Effector memory CD8-positive, alpha-beta T cell (primary cell): Measurements from ENCODE around the gene AFF3.
A peak's percentile ranks its signal among the peaks of the same experiment; 100 is the strongest.

Experiments
- ATAC-seq: fragments of 150-1000 bp; cut with Tn5 transposase; replicated peaks from 2 replicates; pipeline ENCODE4 v1.10.0; 2021; ENCODE audit warnings: mild to moderate bottlenecking, moderate library complexity
- DNase-seq, 3 experiments: peaks; one replicate each; pipeline ENCODE4 v3.0.0; 2021
- H3K27ac Mint-ChIP-seq, 2 donors: one replicate each; pipeline ENCODE4 v1.8.0; 2022; ENCODE audit warnings: mild to moderate bottlenecking in 2 of 2, mixed read lengths in 2 of 2, moderate library complexity in 2 of 2
- H3K27me3 Mint-ChIP-seq, 2 donors: one replicate each; pipeline ENCODE4 v1.8.0; 2022; ENCODE audit warnings: mixed read lengths in 2 of 2
- H3K36me3 Mint-ChIP-seq: one replicate; pipeline ENCODE4 v1.8.0; 2022; ENCODE audit warnings: mild to moderate bottlenecking, moderate library complexity, mixed read lengths; ENCODE audit not compliant: insufficient read depth
- H3K4me1 Mint-ChIP-seq, 2 donors: one replicate each; pipeline ENCODE4 v1.8.0; 2022; ENCODE audit warnings: low read depth in 2 of 2, mixed read lengths in 2 of 2
- H3K4me3 Mint-ChIP-seq, 2 donors: one replicate each; pipeline ENCODE4 v1.8.0; 2022; ENCODE audit warnings: mild to moderate bottlenecking in 2 of 2, mixed read lengths in 2 of 2, moderate library complexity in 2 of 2
- H3K9me3 Mint-ChIP-seq, 2 donors: one replicate each; pipeline ENCODE4 v1.8.0; 2022; ENCODE audit warnings: mixed read lengths in 2 of 2

Gene AFF3

GRCh38 chr2:99595373-99595772 is 547.0 kb downstream of the AFF3 start:
- Mint-ChIP-seq H3K9me3 (no peaks in the 10 kb centered on the region), H3K27ac (no peak overlapping the region), H3K4me3 (no peak overlapping the region), H3K36me3 (no peaks in the 10 kb centered on the region), H3K4me1 (no peaks in the 10 kb centered on the region), H3K27me3 (peaks cover 7 to 17% of the 10 kb centered on the region in 2 donors)
- ATAC-seq: no peak
- no peak for DNase-seq

DNA sequence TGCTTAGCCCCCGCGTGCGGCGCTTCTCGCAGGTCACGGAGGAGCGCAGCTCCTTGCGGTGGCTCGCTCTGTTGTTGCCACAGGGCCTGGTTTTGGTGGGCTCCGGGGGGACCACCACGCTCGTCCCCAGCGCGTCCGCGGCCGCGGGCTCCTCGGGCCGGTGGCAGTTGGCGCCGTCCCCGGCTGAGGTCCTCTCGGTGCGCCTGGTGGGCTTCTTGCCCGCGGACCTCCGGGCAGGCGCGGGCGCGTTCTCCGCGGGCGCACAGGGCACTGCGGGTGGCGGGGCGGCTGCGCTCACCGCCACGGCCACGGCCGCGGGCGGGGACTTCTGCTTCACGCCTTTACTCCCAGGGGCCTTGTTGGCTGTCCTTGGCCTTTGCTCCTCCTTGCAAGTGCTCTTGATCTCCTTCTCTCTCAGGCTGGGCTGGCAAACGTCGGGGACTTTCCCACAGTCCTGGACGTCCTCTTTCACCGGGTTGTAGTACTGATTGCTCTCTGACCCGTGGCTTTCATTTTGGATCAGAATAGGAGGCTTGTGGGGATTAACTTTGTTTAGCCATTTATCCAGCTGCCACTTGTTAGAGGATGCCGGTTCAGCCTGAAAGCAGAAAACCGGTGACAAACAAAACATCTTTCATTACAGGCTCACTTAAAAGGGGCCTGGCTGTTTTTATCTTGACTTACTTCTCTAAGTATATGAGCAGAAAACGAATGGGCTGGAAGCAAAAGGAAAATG is 548.5 kb downstream of the AFF3 start:
- ATAC-seq (no peak), DNase-seq (no peak)
- no peaks in the 10 kb centered on the region for H3K4me1 Mint-ChIP-seq
- H3K27me3 Mint-ChIP-seq: peaks cover 0 to 12% of the 10 kb centered on the region in 2 donors
- H3K9me3 Mint-ChIP-seq: no peaks in the 10 kb centered on the region
- H3K4me3 Mint-ChIP-seq: no peak overlapping the region
- H3K36me3 Mint-ChIP-seq: no peaks in the 10 kb centered on the region
- no peak overlapping the region for H3K27ac Mint-ChIP-seq

GRCh38 chr2:99576775-99577174 is 565.6 kb downstream of the AFF3 start:
- no peak overlapping the region for H3K27ac Mint-ChIP-seq
- H3K4me1 Mint-ChIP-seq: no peaks in the 10 kb centered on the region
- no peaks in the 10 kb centered on the region for H3K9me3 Mint-ChIP-seq
- H3K27me3 Mint-ChIP-seq: peaks cover 10% of the 10 kb centered on the region in 2 donors
- DNase-seq (no peak), ATAC-seq (no peak)
- H3K4me3 Mint-ChIP-seq: no peak overlapping the region
- H3K36me3 Mint-ChIP-seq: peaks cover 8% of the 10 kb centered on the region

DNA sequence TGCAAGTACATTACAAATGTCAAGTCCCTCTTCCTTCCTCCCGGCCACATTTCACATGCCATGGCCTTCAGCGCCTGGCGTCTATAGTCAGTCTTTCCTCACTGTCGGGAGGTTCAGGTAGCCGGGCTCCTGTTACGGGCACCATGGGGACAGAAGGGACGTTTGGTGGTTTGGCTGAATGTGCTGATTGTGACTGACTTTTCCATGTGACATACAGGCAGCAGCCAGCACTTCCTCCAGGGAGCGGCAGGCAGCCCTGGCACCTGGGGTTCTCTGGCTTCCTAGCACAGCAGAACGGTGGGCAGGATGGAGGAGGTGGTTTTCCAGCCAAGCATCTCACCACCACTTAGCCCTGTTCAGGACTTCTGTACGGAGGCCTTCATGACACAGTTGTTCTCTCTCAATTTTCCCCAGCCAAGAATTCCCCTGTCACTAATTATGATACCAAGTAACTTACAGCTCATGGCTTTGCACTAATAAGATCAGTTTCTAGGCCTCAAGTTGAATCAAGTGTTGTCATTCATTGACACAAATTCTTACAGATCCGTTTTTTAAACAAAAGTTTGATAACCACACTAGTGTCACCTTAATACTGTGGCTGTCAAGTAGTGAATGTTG is 568.6 kb downstream of the AFF3 start:
- no peaks in the 10 kb centered on the region for H3K4me1 Mint-ChIP-seq
- no peaks in the 10 kb centered on the region for H3K9me3 Mint-ChIP-seq
- peaks cover 8% of the 10 kb centered on the region for H3K36me3 Mint-ChIP-seq
- peaks cover 10% of the 10 kb centered on the region in 2 donors for H3K27me3 Mint-ChIP-seq
- DNase-seq (no peak), ATAC-seq (no peak)
- H3K4me3 Mint-ChIP-seq: no peak overlapping the region
- H3K27ac Mint-ChIP-seq: no peak overlapping the region

DNA sequence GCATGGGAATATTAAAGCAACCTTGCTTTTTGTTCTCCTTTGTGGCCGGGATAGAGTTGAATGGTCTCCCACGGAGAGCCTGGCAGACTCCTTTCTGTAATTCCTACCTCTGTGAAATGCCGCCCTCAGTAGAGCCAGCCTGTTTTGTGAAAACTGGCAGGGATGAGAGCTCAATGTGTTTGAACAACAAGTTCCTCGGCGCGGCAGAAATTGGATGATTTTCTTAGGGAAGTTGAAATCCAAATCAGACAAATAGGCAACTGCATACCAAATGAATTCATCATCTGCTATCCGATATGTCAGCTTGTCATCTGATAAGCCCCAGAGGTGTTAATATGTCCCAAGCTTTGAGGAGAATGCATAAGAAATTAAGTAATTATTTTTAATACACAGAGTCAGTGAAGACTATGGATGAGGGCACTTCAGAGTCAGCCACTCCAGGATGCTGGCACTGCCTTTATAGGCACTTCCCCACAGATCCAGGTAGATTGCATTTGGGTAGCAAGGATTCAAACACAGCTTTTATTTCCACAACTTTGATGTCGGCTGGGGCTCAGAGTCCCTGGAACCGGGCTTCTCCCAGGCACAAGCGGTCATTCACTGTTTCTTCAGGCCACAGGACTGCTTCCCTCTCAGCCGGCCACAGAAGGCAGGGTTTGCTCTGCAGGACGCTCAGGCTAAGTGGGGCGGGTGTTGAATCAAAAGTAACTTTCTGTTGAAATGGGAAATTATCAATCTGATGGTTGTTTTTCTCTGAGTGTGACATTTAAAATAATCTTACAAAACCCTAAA is 569.8 kb downstream of the AFF3 start:
- Mint-ChIP-seq H3K27me3 (peaks cover 10 to 11% of the 10 kb centered on the region in 2 donors), H3K4me1 (no peaks in the 10 kb centered on the region), H3K36me3 (peaks cover 8% of the 10 kb centered on the region), H3K9me3 (no peaks in the 10 kb centered on the region), H3K4me3 (no peak overlapping the region), H3K27ac (no peak overlapping the region)
- ATAC-seq: no peak
- no peak for DNase-seq

DNA sequence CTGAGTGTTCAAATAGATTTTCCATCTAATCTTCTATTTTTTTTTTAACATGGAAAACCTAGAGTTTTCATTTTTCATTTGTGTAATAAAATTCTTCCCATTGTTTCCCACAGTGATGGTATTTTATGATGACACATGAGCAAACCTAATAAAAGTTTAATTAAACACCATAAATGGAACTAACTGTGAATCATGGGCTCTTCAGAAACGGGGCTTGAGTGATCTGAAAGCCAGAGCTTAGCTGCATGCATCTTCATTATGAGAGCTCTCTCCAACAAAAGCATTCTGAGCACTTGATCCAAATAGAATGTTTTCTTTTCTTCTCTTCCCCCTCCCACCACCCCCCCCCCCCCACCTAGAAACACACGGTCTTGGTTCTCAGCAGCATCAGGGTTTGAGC is 570.4 kb downstream of the AFF3 start:
- peaks cover 10 to 16% of the 10 kb centered on the region in 2 donors for H3K27me3 Mint-ChIP-seq
- ATAC-seq: no peak
- H3K4me3 Mint-ChIP-seq: no peak overlapping the region
- no peaks in the 10 kb centered on the region for H3K9me3 Mint-ChIP-seq
- H3K36me3 Mint-ChIP-seq: peaks cover 7% of the 10 kb centered on the region
- H3K4me1 Mint-ChIP-seq: no peaks in the 10 kb centered on the region
- no peak for DNase-seq
- H3K27ac Mint-ChIP-seq: no peak overlapping the region

GRCh38 chr2:99571533-99571932 is 570.9 kb downstream of the AFF3 start:
- Mint-ChIP-seq H3K36me3 (peaks cover 3% of the 10 kb centered on the region), H3K4me3 (no peak overlapping the region), H3K9me3 (no peaks in the 10 kb centered on the region), H3K27ac (no peak overlapping the region), H3K4me1 (no peaks in the 10 kb centered on the region), H3K27me3 (peaks cover 10 to 16% of the 10 kb centered on the region in 2 donors)
- ATAC-seq (no peak), DNase-seq (no peak)

DNA sequence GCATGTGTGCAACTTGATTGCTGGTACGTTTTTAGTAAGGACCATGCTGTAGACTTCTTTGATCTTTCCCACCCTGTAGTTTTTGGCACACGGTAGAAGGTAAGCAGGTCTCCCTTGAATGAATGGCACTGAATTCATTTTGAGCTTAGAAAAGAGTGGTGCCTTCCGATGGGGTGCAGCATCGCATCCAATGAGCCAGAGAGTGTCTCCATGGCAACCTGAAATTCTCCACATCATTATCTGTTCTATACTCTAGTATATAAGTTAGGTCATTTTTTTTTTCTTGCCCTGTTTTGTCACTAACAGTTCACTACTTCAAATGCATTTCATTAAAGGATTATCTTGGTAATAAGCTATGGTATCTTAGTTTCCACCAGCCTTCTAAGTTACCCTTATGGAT is 571.4 kb downstream of the AFF3 start:
- DNase-seq (no peak), ATAC-seq (no peak)
- Mint-ChIP-seq H3K4me3 (no peak overlapping the region), H3K27me3 (peaks cover 10 to 16% of the 10 kb centered on the region in 2 donors), H3K4me1 (no peaks in the 10 kb centered on the region), H3K9me3 (no peaks in the 10 kb centered on the region), H3K36me3 (no peaks in the 10 kb centered on the region), H3K27ac (no peak overlapping the region)

- no peak for ATAC-seq
- H3K9me3 Mint-ChIP-seq: no peaks in the 10 kb centered on the region
- no peaks in the 10 kb centered on the region for H3K4me1 Mint-ChIP-seq
- H3K27me3 Mint-ChIP-seq: peaks cover 10 to 16% of the 10 kb centered on the region in 2 donors
- DNase-seq: no peak
- no peaks in the 10 kb centered on the region for H3K36me3 Mint-ChIP-seq
- H3K27ac Mint-ChIP-seq: no peak overlapping the region
- H3K4me3 Mint-ChIP-seq: no peak overlapping the region
Observed at GRCh38 chr2:99569386-99569785, 573.0 kb downstream of the AFF3 start.

- H3K27me3 Mint-ChIP-seq: peaks cover 0 to 6% of the 10 kb centered on the region in 2 donors
- H3K36me3 Mint-ChIP-seq: no peaks in the 10 kb centered on the region
- H3K4me3 Mint-ChIP-seq: no peak overlapping the region
- ATAC-seq: no peak
- H3K4me1 Mint-ChIP-seq: no peaks in the 10 kb centered on the region
- DNase-seq: no peak
- no peaks in the 10 kb centered on the region for H3K9me3 Mint-ChIP-seq
- no peak overlapping the region for H3K27ac Mint-ChIP-seq
Observed at GRCh38 chr2:99565227-99565626, 577.2 kb downstream of the AFF3 start.

GRCh38 chr2:99562516-99562915 is 579.9 kb downstream of the AFF3 start:
- Mint-ChIP-seq H3K27me3 (peaks cover 2 to 6% of the 10 kb centered on the region in 2 donors), H3K27ac (no peak overlapping the region), H3K9me3 (no peaks in the 10 kb centered on the region), H3K4me1 (peaks cover 2 to 3% of the 10 kb centered on the region in 2 donors), H3K36me3 (peaks cover 2% of the 10 kb centered on the region), H3K4me3 (no peak overlapping the region)
- no peak for ATAC-seq
- DNase-seq: no peak

GRCh38 chr2:99561804-99562203 is 580.6 kb downstream of the AFF3 start:
- H3K4me1 Mint-ChIP-seq: peaks cover 2 to 3% of the 10 kb centered on the region in 2 donors
- no peak overlapping the region for H3K27ac Mint-ChIP-seq
- H3K36me3 Mint-ChIP-seq: peaks cover 4% of the 10 kb centered on the region
- no peak for ATAC-seq
- H3K27me3 Mint-ChIP-seq: peaks cover 5 to 6% of the 10 kb centered on the region in 2 donors
- no peak overlapping the region for H3K4me3 Mint-ChIP-seq
- DNase-seq: no peak
- H3K9me3 Mint-ChIP-seq: no peaks in the 10 kb centered on the region

DNA sequence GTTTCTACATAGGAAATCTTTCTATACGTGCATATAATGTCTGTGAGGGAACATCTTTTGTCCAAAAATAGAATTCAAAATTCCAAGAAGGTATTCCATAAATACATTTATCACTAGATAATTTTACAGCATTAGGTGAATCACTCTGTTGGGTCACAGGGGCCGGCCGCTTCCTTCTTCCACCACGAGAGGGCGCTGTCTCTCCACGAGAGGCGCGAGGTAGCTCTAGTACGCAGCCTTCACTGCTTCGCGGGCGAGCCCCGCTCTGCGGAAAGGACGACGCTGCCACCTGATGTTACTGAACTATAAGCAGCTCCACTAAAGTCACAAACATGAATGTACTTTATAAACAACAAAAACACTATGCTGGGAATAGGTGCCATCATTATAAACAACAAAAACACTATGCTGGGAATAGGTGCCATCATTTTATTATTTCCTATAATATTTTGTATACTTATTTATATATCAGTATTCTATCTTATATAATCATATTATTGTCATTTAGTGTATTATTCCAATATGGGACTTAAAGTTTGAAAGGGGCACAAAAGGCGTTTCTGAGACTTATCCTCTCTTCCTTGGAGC is 583.2 kb downstream of the AFF3 start:
- peaks cover 4% of the 10 kb centered on the region for H3K36me3 Mint-ChIP-seq
- H3K4me1 Mint-ChIP-seq: peaks cover 2 to 3% of the 10 kb centered on the region in 2 donors
- H3K9me3 Mint-ChIP-seq: no peaks in the 10 kb centered on the region
- H3K4me3 Mint-ChIP-seq: peak overlapping the region in 1 of 2 donors; percentile 9
- no peak overlapping the region for H3K27ac Mint-ChIP-seq
- H3K27me3 Mint-ChIP-seq: peaks cover 18 to 20% of the 10 kb centered on the region in 2 donors
- ATAC-seq (peak; percentile 99), DNase-seq (peak; percentile 77 to 79 (median 77))
